ENCODE data around the gene KAT2A.

The KAT2A gene

DNA sequence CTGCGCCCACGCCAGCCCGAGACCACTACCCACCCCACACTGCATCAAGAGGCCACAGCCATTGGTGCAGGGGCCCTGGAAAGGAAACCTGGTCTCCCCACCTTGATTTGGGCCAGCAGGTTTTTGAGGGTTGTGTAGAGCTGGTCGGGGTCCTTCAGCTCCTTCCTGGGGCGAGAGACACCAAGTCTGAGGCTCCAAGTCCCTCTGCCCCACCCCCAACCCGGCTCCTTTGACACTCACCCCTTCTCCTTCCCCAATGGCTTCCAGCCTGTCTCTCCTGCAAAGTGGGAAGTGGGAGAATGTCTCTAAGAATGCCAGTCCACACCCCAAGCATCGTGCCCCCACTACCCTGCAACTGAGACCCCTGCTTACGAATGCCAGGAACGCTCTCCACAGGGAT, 7.0 kb downstream of the KAT2A start:
- no peak for DNase-seq (ENCODE audit: low read depth in 2 of 2)

- DNase-seq (ENCODE audit: low read depth in 2 of 2) = no peak
Measured at GRCh38 chr17:42113293-42114069, 7.7 kb downstream of the KAT2A start.

- peak; percentile 54 to 68 for DNase-seq (ENCODE audit: low read depth in 2 of 2)
Measured at GRCh38 chr17:42112552-42113176, 8.5 kb downstream of the KAT2A start, which contains the start of gene DHX58. TSS of gene DHX58 (minus strand) at chr17:42112714. CDS start at chr17:42111892, 822 bp downstream.

DNA sequence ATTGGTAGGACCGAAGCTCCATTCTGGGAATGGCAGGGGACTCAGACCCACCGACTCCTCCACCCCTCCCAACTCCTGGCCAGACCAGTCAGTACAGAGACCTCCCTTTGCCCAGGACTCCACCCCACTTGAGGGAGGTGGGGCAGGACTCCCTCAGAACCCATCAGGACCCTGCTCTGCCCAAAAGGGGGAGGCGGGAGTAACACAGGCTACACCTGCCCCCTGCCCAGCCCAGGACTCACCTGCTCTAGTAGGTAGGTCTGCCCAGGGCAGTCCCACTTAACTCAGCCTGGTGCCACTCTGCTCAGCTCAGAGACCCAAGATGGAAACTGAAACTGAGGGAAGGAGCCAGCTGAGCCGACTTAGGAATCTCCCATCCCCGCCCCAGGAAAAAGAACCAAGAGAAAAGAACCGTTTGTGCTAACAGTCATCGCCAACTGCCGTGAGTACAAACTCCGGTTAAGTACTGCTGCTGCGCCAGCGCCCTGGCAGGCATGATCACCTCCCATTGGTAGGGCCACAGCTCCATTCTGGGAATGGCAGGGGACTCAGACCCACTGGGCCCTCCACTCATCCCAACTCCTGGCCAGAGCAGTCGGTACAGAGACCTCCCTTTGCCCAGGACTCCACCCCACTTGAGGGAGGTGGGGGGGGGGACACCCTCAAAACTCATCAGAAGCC, 9.2 kb downstream of the KAT2A start:
- DNase-seq (ENCODE audit: low read depth in 2 of 2) = no peak

DNA sequence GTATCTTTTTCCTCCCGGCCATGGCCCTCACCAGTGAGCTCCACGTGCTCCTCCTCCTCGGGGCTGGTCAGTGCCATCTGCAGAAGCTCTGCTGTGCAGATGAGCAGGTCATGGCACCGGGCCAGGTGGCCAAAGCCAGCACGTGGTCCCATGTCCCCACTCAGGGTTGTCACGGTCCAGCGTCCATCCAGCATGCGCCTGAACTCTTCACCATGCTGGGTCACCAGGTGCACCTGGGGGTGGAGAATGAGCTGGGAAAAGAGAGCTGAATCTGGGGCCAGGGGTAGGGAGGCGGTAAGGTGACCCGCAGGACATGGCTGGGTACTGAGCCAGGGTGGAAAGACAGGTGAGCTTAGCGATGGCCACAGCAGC, 9.9 kb downstream of the KAT2A start:
- DNase-seq (ENCODE audit: low read depth in 2 of 2) = no peak

- DNase-seq (ENCODE audit: low read depth in 2 of 2) = no peak
Measured at GRCh38 chr17:42110301-42111264, 10.6 kb downstream of the KAT2A start.

DNA sequence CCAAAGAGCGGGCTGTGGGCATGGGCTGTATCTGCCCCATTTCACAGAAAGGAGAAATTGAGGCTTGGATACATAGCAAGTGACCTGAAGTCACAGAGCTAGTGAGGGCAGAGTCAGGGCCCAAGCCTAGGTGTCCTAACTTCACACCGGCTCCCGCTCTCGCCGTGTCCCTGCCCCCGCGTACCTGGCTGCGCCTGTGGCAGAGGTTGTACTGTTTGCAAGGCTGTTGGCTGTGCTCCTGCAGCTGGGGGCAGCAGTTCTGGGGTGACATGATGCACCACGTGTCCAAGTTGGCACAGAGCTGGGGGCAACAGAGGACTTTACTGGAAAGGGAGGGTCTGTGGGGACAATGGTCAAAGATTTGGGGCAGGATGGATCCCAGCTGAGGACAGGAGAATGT, 12.1 kb downstream of the KAT2A start:
- DNase-seq (ENCODE audit: low read depth in 2 of 2) = no peak

- peak; percentile 91 to 95 for DNase-seq (ENCODE audit: low read depth in 2 of 2)
Measured at GRCh38 chr17:42107597-42108576, 13.3 kb downstream of the KAT2A start.

DNA sequence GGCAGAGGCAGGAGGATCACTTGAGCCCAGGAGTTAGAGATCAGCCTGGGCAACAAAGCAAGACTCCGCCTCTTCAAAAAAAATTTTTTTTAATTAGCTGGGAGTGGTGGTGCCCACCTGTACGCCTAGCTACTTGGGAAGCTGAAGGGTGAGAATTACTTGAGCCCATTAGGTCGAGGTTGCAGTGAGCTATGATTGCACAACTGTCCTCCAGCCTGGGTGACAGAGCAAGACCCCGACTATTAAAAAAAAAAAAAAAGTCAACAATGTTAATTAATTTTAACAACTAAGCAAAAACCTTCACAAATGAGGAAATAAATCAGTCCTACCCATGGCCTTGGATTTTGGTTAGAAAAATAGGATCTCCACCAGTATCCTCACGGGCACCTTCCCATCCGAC, 14.0 kb downstream of the KAT2A start:
- no peak for DNase-seq (ENCODE audit: low read depth in 2 of 2)

DNA sequence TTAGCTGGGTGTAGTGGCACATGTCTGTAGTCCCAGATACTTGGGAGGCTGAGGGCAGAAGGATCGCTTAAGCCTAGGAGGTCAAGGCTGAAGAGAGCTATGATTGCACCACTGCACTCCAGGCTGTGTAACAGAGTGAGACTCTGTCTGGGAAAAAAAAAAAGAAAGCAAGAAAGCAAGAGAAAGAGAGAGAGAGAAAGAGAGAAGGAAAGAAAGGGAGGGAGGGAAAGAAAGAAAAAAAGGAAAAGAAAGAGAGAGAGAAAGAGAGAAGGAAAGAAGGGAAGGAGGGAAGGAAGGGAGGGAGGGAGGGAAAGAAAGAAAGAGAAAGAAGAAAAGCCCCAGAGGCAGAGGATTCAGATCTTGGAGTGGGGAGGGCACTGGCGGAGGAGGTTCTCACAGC, 15.2 kb downstream of the KAT2A start:
- DNase-seq (ENCODE audit: low read depth in 2 of 2) = no peak

GRCh38 chr17:42104264-42104663, 16.9 kb downstream of the KAT2A start:
- no peak for DNase-seq (ENCODE audit: low read depth in 2 of 2)

DNA sequence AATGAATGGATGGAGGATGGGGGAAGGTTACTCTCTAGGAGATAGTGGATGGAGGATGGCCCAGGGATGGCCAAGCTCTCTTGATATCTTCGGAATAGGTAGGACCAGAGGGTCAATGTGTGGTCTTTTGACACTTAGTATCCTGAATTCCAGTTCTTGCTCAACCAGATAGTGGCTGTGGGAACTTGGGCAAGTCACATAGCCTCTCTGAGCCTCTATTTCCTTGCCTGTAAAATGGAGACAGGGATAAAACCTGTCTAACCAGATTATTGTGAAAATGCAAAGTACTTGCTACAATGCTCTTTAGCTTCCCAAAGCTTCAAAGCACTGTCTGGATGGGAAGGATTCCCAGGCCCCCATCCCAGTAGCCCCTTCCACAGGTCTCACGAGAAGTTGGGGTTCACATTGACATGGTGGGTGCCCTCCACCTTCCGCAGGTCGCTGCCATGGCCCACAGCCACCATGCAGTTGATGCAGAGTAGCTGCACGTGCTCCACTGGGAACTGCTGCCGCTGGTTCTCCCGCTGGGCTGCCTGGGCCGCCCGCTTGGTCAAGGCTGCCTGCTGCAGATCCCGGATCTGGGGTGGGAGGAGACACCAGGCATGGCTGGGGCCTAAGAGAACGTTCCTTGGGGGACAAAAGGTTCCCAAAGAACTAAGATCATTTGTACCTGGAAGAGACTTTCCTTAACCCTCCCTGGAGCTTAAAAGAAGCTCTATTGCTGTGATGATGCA, 17.8 kb downstream of the KAT2A start:
- DNase-seq (ENCODE audit: low read depth in 2 of 2) = no peak

DNA sequence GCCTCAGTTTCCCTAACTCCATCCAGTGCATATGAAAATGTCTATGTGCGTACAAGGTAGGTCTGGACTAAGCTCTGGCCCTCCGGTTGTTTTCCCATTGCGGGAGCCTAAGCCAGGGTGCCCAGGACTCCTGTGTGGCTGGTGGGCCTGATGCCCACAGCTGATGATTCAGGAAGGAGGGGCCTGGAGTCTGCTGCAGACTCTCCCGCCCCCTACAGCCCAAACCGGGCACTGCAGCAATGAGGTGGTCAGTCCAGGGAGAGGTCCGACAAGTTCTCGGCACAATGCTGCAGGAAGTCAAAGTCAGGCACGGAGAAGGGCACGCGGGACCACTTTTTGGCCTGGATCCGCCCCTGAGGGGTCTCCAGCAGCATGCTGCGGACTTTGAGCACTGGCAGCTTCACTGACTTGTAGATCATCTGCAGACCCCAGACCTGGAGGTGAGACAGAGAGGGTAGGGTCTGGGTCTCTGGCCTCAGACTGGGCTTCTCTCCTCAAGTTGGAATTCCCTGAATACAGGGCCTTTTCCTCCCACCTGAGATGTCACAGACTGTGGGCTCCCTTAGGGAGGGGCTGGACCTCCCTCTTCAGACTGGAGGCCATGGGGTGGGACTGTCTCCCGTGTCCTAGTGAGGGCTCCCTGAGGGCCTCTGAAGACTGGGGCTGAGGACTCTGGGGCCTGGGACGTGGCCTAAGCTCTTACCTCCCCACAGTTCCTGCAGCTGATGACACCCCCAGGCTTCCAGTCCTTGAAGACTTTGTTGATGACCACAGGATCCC, 19.5 kb downstream of the KAT2A start:
- peak; percentile 45 to 76 for DNase-seq (ENCODE audit: low read depth in 2 of 2)

DNA sequence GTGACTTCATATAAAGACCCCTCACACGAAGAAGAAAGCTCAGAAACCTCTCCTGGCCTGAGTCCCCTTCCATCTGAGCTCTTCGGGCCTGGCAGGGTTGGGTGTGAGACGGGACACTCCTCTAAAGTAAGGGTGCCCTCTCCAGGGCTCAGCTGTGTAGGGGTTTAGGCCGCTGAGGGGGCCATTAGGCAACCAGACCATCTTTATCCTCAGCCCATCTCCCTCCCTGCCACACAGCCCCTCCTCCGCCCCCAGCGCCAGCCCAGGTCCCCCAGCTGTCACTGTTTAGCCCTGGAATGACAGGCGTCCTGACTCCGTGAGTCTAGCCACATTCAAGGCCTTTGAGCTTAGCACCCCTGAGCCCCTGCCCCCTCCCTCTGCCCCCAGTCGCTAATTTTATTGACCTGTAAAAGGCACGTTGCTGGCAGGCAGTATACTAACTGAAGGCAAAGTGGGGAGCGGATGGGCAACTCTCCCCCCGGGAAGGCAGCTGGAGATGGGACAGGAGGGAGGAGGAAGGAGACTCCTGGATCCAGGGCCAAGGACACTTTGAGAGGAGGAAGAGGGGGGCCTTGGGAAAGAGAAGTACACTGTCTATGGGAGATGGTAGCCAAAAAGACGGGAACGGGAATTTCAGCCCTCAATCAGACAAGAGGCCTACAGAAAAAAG, 22.3 kb downstream of the KAT2A start:
- no peak for DNase-seq (ENCODE audit: low read depth in 2 of 2)

- DNase-seq (ENCODE audit: low read depth in 2 of 2) = peak; percentile 24 to 48
Measured at GRCh38 chr17:42097691-42098631, 23.2 kb downstream of the KAT2A start, which contains the start of gene ZNF385C. TSS of gene ZNF385C (minus strand) at chr17:42098473. CDS start at chr17:42063056, 35,417 bp downstream.

GRCh38 chr17:42096360-42097111, 24.6 kb downstream of the KAT2A start:
- no peak for DNase-seq (ENCODE audit: low read depth in 2 of 2)

All from activated CD4-positive, alpha-beta T cell treated with anti-CD3 and anti-CD28 coated beads for 24 hours (primary cell).